ENCODE results near the gene ADAMTS6.

ADAMTS6 gene

GRCh38 chr5:65152131-65152530, 329.6 kb downstream of the ADAMTS6 start:
- no peak for DNase-seq (ENCODE audit: low read depth in 4 of 4, low spot score in 1 of 4)

GRCh38 chr5:65151614-65152013, 330.1 kb downstream of the ADAMTS6 start:
- no peak for DNase-seq (ENCODE audit: low read depth in 4 of 4, low spot score in 1 of 4)

GRCh38 chr5:65150599-65151304, 331.0 kb downstream of the ADAMTS6 start:
- DNase-seq (ENCODE audit: low read depth in 4 of 4, low spot score in 1 of 4): no peak

- no peak for DNase-seq (ENCODE audit: low read depth in 4 of 4, low spot score in 1 of 4)
Measured at GRCh38 chr5:65149827-65150226, 331.9 kb downstream of the ADAMTS6 start.

- DNase-seq (ENCODE audit: low read depth in 4 of 4, low spot score in 1 of 4): no peak
Measured at GRCh38 chr5:65144136-65144871, 337.4 kb downstream of the ADAMTS6 start.

- no peak for DNase-seq (ENCODE audit: low read depth in 4 of 4, low spot score in 1 of 4)
Measured at GRCh38 chr5:65142511-65143011, 339.2 kb downstream of the ADAMTS6 start.

GRCh38 chr5:65142016-65142415, 339.7 kb downstream of the ADAMTS6 start:
- no peak for DNase-seq (ENCODE audit: low read depth in 4 of 4, low spot score in 1 of 4)

- no peak for DNase-seq (ENCODE audit: low read depth in 4 of 4, low spot score in 1 of 4)
Measured at GRCh38 chr5:65141493-65141892, 340.2 kb downstream of the ADAMTS6 start.

- no peak for DNase-seq (ENCODE audit: low read depth in 4 of 4, low spot score in 1 of 4)
Measured at GRCh38 chr5:65137631-65138030, 344.1 kb downstream of the ADAMTS6 start.

GRCh38 chr5:65133477-65134110, 348.1 kb downstream of the ADAMTS6 start:
- no peak for DNase-seq (ENCODE audit: low read depth in 4 of 4, low spot score in 1 of 4)

GRCh38 chr5:65132386-65132785, 349.3 kb downstream of the ADAMTS6 start:
- no peak for DNase-seq (ENCODE audit: low read depth in 4 of 4, low spot score in 1 of 4)

- DNase-seq (ENCODE audit: low read depth in 4 of 4, low spot score in 1 of 4): no peak
Measured at GRCh38 chr5:65128226-65128625, 353.5 kb downstream of the ADAMTS6 start.

- no peak for DNase-seq (ENCODE audit: low read depth in 4 of 4, low spot score in 1 of 4)
Measured at GRCh38 chr5:65127161-65127901, 354.4 kb downstream of the ADAMTS6 start.

- no peak for DNase-seq (ENCODE audit: low read depth in 4 of 4, low spot score in 1 of 4)
Measured at GRCh38 chr5:65126542-65127069, 355.1 kb downstream of the ADAMTS6 start.

GRCh38 chr5:65125591-65126541, 355.9 kb downstream of the ADAMTS6 start:
- DNase-seq (ENCODE audit: low read depth in 4 of 4, low spot score in 1 of 4): no peak

GRCh38 chr5:65121880-65122436, 359.8 kb downstream of the ADAMTS6 start:
- DNase-seq (ENCODE audit: low read depth in 4 of 4, low spot score in 1 of 4): no peak

GRCh38 chr5:65120371-65120967, 361.3 kb downstream of the ADAMTS6 start:
- DNase-seq (ENCODE audit: low read depth in 4 of 4, low spot score in 1 of 4): no peak

GRCh38 chr5:65117525-65117924, 364.2 kb downstream of the ADAMTS6 start:
- no peak for DNase-seq (ENCODE audit: low read depth in 4 of 4, low spot score in 1 of 4)

- DNase-seq (ENCODE audit: low read depth in 4 of 4, low spot score in 1 of 4): no peak
Measured at GRCh38 chr5:65113771-65114170, 367.9 kb downstream of the ADAMTS6 start.

Measured in stimulated activated CD4-positive, alpha-beta T cell treated with anti-CD3 and anti-CD28 coated beads, Interleukin-1b, Interleukin-23, amount 100 ng/mL, for 24 hours (primary cell).